Glutamatergic neuron (in vitro differentiated cells): Measurements from ENCODE around the gene POLG. TPM values are rescaled to one million over a fixed set of nuclear protein-coding genes. Genes with fewer than 3 reads are reported as not detected.

Experiments
- DNase-seq: peaks from one replicate; pipeline ENCODE4 v3.0.0; 2022
- H3K27ac Mint-ChIP-seq: one replicate; pipeline ENCODE4 v1.8.0; 2020; ENCODE audit warnings: mild to moderate bottlenecking, mixed read lengths, inconsistent platforms; ENCODE audit not compliant: unreplicated experiment
- H3K27me3 Mint-ChIP-seq: one replicate; pipeline ENCODE4 v1.8.0; 2020; ENCODE audit warnings: mild to moderate bottlenecking, moderate library complexity, mixed read lengths, inconsistent platforms; ENCODE audit not compliant: unreplicated experiment
- H3K36me3 Mint-ChIP-seq: one replicate; pipeline ENCODE4 v1.8.0; 2020; ENCODE audit warnings: mild to moderate bottlenecking, mixed read lengths, inconsistent platforms; ENCODE audit not compliant: unreplicated experiment
- H3K4me1 Mint-ChIP-seq: one replicate; pipeline ENCODE4 v1.8.0; 2020; ENCODE audit warnings: mild to moderate bottlenecking, low read depth, mixed read lengths, inconsistent platforms; ENCODE audit not compliant: unreplicated experiment
- H3K4me3 Mint-ChIP-seq: one replicate; pipeline ENCODE4 v1.8.0; 2020; ENCODE audit warnings: mild to moderate bottlenecking, mixed read lengths, inconsistent platforms; ENCODE audit not compliant: unreplicated experiment
- H3K9me3 Mint-ChIP-seq: one replicate; pipeline ENCODE4 v1.8.0; 2020; ENCODE audit warnings: mild to moderate bottlenecking, moderate library complexity, mixed read lengths, inconsistent platforms; ENCODE audit not compliant: unreplicated experiment
- long read RNA-seq: library from polyadenylated mRNA; unstranded; transcript quantifications from one replicate; pipeline ENCODE4 v2.0.0, GENCODE V29; 2020; ENCODE audit not compliant: unreplicated experiment
- total RNA-seq: library from RNA; stranded (reverse); fragmentation: NEBNext Ultra II Directional; extraction: Animal tissue kit (Norgen Biotek cat#: 25700); gene quantifications from one replicate; pipeline ENCODE4 v1.2.1, GENCODE V29; 2021; ENCODE audit not compliant: unreplicated experiment
- TF ChIP-seq, protein P1 (sequence below): fragments of 200-600 bp; sonication (generic); IDR thresholded peaks from one replicate; pipeline ENCODE4 v1.5.0; 2021; ENCODE audit not compliant: partially characterized antibody, unreplicated experiment

The POLG gene
- 55.4 TPM for total RNA-seq
- long read RNA-seq, full-length matches to known transcripts: 1 of 2 reads
- long read RNA-seq, partial matches to known transcripts: 1 of 2 reads
- long read RNA-seq, other reads (novel, unspliced or antisense): 0 of 2 reads

DNA sequence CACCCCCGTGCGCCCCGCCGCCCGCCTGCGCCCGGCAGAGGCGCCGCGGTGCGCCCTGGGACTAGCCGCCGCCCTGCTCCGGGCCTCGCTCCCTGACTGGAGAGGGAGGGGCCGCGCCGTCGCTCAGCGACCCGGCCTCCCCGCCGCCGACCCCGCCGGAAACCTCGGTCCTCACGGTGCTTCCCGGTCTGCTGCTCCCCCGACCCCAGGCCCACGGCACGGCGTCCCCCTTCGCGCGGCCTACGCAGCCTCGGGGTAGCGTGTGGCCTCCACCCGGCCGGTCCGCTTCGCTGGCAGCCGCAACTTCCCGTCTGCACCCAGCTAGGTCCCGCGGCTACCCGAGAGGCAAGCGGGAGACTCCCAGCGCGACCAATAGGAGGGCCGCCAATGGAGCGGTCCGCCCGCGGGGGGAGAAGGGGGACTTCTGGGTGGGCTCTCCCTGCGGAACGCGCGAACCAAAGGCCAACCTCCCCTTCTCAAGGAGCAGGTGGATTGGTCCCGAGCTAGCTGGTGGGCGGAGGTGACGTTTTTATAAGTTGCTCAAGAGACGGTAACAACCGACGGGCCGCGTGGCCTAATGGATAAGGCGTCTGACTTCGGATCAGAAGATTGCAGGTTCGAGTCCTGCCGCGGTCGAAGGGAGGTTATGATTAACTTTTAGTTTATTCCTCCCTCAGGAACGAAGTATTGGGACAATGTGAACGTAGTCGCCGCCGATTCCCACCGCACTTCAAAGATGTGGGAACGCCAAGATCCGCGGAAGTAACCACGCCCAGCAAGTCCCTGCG is at the start of gene POLG:
TSS of gene POLG (minus strand) at position 315 of the 788 bp plus-strand sequence. CDS start 1,070 bp downstream, outside the sequence.
- peak; percentile 99 for DNase-seq
- peak within 1 kb of the TSS; percentile 95 for H3K4me3 Mint-ChIP-seq
- no peaks in the 10 kb centered on the region for H3K36me3 Mint-ChIP-seq
- peaks cover 20% of the 10 kb centered on the region for H3K27me3 Mint-ChIP-seq
- TF ChIP-seq, protein P1, sequence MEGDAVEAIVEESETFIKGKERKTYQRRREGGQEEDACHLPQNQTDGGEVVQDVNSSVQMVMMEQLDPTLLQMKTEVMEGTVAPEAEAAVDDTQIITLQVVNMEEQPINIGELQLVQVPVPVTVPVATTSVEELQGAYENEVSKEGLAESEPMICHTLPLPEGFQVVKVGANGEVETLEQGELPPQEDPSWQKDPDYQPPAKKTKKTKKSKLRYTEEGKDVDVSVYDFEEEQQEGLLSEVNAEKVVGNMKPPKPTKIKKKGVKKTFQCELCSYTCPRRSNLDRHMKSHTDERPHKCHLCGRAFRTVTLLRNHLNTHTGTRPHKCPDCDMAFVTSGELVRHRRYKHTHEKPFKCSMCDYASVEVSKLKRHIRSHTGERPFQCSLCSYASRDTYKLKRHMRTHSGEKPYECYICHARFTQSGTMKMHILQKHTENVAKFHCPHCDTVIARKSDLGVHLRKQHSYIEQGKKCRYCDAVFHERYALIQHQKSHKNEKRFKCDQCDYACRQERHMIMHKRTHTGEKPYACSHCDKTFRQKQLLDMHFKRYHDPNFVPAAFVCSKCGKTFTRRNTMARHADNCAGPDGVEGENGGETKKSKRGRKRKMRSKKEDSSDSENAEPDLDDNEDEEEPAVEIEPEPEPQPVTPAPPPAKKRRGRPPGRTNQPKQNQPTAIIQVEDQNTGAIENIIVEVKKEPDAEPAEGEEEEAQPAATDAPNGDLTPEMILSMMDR: no peak
- H3K4me1 Mint-ChIP-seq: peaks cover 15% of the 10 kb centered on the region
- peak within 1 kb of the TSS; percentile 91 for H3K27ac Mint-ChIP-seq
- H3K9me3 Mint-ChIP-seq: peaks cover 14% of the 10 kb centered on the region

DNA sequence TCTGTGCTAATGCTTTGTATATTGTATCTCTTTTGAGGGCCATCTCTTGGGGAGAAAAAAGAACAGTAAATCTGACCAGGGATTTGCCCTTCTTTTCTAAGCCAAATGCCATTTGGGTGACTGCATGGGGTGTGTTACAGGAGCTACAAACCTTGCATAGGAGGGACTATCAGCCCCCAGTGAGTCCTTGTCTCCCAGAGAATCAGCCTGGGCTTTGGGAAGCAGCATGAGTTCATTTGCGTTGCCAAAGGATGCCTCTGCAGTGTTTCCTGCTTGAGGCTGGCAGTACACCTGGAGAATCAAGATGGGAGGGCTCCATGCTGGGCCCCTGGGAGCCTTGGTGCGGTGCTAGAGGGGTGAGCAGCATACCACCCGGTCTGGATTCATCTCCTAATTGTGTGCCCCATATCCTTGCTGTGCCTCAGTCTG is 49.6 kb upstream of the POLG start:
- H3K36me3 Mint-ChIP-seq: peaks cover 5% of the 10 kb centered on the region
- DNase-seq: no peak
- no peak overlapping the region for H3K4me3 Mint-ChIP-seq
- peaks cover 11% of the 10 kb centered on the region for H3K9me3 Mint-ChIP-seq
- H3K4me1 Mint-ChIP-seq: peaks cover 42% of the 10 kb centered on the region
- H3K27me3 Mint-ChIP-seq: peaks cover 16% of the 10 kb centered on the region
- no peak overlapping the region for H3K27ac Mint-ChIP-seq
- TF ChIP-seq, protein P1: no peak

DNA sequence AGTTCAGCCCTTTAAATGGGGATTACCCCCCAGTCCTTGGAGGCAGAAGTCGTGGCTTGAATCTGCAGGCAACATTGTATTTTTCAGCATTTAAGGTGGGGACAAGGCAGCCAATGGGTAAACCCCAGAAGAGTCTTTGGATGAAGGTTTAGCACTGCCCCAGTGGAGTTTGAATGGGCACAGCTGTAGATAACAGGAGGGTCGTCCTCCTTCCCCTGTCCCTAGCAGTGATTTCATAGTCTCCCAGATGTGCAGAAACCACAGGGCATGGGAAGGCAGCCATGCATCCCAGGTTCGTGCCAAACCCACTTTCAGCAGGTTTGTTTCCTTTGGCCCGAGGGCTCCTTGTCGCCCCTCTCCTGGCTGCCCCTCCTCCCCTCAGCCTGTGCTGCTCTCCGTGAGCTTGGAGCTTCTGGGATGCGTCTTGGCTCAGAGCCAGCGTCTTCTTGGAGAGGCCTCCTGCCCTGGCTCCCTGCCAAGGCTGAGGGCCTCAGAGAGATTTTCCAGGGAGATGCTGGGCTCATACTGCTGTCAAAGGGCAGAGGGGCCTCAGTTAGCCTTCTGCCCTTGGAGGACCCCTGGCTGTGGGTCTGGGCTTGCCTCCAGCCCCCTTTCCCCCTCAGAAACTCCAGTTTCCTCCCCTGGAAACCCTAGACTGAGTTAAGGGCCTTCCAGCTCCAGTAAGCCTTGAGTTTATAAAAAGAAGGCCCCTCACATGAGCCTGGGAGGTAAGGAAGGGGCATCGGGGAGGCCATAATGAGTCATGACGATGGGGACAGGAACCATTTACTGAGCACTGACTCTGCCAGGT is 48.9 kb upstream of the POLG start:
- Mint-ChIP-seq H3K36me3 (peaks cover 5% of the 10 kb centered on the region), H3K27me3 (peaks cover 11% of the 10 kb centered on the region), H3K4me1 (peaks cover 36% of the 10 kb centered on the region), H3K27ac (no peak overlapping the region), H3K9me3 (peaks cover 5% of the 10 kb centered on the region), H3K4me3 (peak overlapping the region; percentile 52)
- TF ChIP-seq, protein P1: no peak
- DNase-seq: peak; percentile 72

DNA sequence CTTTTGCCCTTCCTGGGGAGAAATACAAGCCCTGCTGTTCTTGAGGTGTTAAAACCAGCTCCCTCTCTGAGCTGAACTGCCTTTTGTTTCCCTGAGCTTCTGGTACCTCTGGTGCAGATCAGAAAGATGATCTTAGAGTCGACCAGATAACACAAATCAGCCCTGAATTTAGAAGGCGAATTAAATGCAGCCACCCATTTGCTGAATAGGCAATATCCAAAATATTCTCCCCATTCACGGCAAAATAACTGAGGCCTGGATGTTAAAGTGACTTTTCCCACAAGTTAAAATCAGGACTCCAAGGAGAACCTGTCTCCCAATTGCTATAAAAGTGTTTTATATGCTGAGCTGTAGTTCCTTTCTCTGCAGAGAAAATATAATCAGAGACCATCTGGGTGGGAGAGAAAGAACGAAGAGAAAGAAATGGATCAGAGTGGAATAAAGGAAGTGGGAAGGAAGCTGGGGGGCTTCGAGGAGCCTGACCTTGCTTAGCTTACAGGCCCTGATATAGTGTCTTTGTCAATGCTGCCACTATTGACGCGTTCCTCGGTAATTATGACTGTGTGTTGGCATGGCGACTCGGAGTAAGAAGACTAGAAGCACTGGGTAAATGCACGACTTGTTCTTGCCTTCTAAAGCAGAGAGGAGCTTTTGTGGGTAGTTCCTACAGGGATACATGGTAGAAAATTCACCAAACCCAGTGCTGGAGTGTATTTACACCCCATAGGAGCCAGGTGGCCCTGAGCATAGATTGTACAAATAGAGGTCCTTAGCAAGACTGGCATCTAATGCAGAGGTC is 47.5 kb upstream of the POLG start:
- peaks cover 15% of the 10 kb centered on the region for H3K27me3 Mint-ChIP-seq
- peaks cover 5% of the 10 kb centered on the region for H3K36me3 Mint-ChIP-seq
- peaks cover 33% of the 10 kb centered on the region for H3K4me1 Mint-ChIP-seq
- no peak for DNase-seq
- H3K9me3 Mint-ChIP-seq: peaks cover 4% of the 10 kb centered on the region
- H3K27ac Mint-ChIP-seq: no peak overlapping the region
- H3K4me3 Mint-ChIP-seq: peak overlapping the region; percentile 3
- TF ChIP-seq, protein P1: no peak
